Smooth muscle cell of bladder (primary cell): ENCODE data around the gene RBBP8. TPM values are rescaled to one million over a fixed set of nuclear protein-coding genes. Genes with fewer than 3 reads are reported as not detected.

Source experiments
- total RNA-seq: library from RNA; depleted of rRNA; stranded (reverse); fragments of >200 nt; gene quantifications from 2 replicates; pipeline ENCODE4 v1.2.3, GENCODE V29; 2014

RBBP8 gene
- 16.4 and 17.5 TPM in 2 replicates for total RNA-seq

GRCh38 chr18:22933206-22933965, at the start of gene RBBP8:
RBBP8 (plus strand) TSS chr18:22933328; CDS start chr18:22936852, 3,524 bp downstream.

Other genes with a start within 250 kb of the RBBP8 start
- gene CABLES1, start 202.2 kb downstream of the RBBP8 start, total RNA-seq: 9.4 and 17.5 TPM in 2 replicates